ENCODE data around the gene TNFAIP8L3. TPM values are rescaled to one million over a fixed set of nuclear protein-coding genes. Genes with fewer than 3 reads are reported as not detected.

TNFAIP8L3 gene
- total and polyA plus RNA-seq, 9 of the 15 experiments (the other 6 are each of a cell fraction or from before 2014, with no cell fraction given) = 0.13 TPM; not detected in 8

GRCh38 chr15:51060030-51060673 is 34.6 kb downstream of the TNFAIP8L3 start (continued):
- TF ChIP-seq, protein P1, sequence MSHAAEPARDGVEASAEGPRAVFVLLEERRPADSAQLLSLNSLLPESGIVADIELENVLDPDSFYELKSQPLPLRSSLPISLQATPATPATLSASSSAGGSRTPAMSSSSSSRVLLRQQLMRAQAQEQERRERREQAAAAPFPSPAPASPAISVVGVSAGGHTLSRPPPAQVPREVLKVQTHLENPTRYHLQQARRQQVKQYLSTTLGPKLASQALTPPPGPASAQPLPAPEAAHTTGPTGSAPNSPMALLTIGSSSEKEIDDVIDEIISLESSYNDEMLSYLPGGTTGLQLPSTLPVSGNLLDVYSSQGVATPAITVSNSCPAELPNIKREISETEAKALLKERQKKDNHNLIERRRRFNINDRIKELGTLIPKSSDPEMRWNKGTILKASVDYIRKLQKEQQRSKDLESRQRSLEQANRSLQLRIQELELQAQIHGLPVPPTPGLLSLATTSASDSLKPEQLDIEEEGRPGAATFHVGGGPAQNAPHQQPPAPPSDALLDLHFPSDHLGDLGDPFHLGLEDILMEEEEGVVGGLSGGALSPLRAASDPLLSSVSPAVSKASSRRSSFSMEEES (CRISPR knock-in tag; IDR thresholded peaks at IDR 0.05) = no peak
- TF ChIP-seq GABPB1 (CRISPR knock-in tag; IDR thresholded peaks at IDR 0.05) (no peak), HDAC8 (tag; IDR thresholded peaks at IDR 0.05) (no peak), C11orf30 (IDR thresholded peaks at IDR 0.05; ENCODE audit: low read depth) (no peak), ZFX (CRISPR knock-in tag; IDR thresholded peaks at IDR 0.05) (no peak), EWSR1 (IDR thresholded peaks at IDR 0.05; ENCODE audit: borderline replicate concordance, low read depth, partially characterized antibody) (no peak)
- TF ChIP-seq, protein P2, sequence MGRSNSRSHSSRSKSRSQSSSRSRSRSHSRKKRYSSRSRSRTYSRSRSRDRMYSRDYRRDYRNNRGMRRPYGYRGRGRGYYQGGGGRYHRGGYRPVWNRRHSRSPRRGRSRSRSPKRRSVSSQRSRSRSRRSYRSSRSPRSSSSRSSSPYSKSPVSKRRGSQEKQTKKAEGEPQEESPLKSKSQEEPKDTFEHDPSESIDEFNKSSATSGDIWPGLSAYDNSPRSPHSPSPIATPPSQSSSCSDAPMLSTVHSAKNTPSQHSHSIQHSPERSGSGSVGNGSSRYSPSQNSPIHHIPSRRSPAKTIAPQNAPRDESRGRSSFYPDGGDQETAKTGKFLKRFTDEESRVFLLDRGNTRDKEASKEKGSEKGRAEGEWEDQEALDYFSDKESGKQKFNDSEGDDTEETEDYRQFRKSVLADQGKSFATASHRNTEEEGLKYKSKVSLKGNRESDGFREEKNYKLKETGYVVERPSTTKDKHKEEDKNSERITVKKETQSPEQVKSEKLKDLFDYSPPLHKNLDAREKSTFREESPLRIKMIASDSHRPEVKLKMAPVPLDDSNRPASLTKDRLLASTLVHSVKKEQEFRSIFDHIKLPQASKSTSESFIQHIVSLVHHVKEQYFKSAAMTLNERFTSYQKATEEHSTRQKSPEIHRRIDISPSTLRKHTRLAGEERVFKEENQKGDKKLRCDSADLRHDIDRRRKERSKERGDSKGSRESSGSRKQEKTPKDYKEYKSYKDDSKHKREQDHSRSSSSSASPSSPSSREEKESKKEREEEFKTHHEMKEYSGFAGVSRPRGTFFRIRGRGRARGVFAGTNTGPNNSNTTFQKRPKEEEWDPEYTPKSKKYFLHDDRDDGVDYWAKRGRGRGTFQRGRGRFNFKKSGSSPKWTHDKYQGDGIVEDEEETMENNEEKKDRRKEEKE (IDR thresholded peaks at IDR 0.05; ENCODE audit: borderline replicate concordance in 1 of 2, control insufficient read depth in 1 of 2, low read depth in 2 of 2, low read length in 1 of 2) = no peak

Data from K562 (cell line).